ENCODE data around the gene MFF. TPM values are rescaled to one million over a fixed set of nuclear protein-coding genes. Genes with fewer than 3 reads are reported as not detected.
A peak's percentile ranks its signal among the peaks of the same experiment; 100 is the strongest.

The MFF gene
- total RNA-seq, 2 donors from 2014 or later = 86.9 to 141 TPM

DNA sequence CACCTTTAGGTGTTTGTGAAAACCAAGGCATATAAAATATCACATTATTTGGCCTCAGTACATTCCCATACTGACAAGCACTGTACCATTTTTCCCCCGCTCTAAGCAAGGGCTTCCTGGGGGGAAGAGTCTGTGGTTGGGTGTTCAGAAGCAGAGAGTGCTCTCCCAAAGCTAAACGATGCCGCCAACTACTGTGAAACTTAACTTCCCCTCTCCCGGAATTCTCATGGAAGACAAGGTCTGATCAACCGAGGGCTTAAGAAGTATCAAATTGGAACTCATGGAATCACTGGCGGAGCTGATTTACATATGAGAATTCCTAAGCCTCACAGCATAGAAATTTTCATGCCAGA lies 433 bp upstream of the MFF start:
- TF ChIP-seq POLR2A (IDR thresholded peaks at IDR 0.05) (no peak), CTCF (IDR thresholded peaks at IDR 0.05) (no peak)
- no peaks in the 10 kb centered on the region for H3K36me3 ChIP-seq (replicated peaks in 1 of 2; ENCODE audit: insufficient read depth in 1 of 2, low read depth in 2 of 2)
- no peaks in the 10 kb centered on the region for H3K27me3 ChIP-seq
- ATAC-seq (peak; percentile 31), DNase-seq (peak in 2 of 4 donors; percentile 13 to 18)
- intact Hi-C loops (cut with DNase I) = no loop called here
- no peaks in the 10 kb centered on the region for H3K9me3 ChIP-seq
- WGBS, 2 donors = 6 to 11% methylated on average over 5 to 6 of the region's 6 CpGs
- H3K27ac ChIP-seq = peak overlapping the region; percentile 83 to 97 (median 93)
- H3K4me3 ChIP-seq = peak overlapping the region; percentile 93 to 99
- peaks cover 17% of the 10 kb centered on the region for H3K4me1 ChIP-seq

DNA sequence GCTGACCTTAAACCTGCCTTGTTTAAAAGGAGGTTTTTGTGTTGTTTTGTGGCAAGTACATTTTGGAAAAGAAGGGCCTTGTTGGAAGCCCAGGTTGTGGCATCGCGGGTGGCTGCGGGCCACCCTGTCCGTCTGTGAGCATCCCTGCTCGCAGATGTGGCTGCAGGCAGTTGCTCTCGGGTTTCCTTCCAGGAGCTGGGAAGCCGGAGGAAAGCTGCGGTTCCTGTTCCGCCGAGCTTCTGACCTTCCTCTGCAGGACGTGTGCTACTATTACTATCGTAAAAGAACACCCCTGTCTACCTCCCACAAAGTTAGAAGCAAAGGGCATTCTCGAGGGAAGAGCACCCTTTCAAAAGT lies 766 bp downstream of the MFF start:
- Histone ChIP-seq H3K36me3 (replicated peaks in 1 of 2; ENCODE audit: insufficient read depth in 1 of 2, low read depth in 2 of 2) (peaks cover 0 to 4% of the 10 kb centered on the region in 2 donors), H3K27me3 (no peaks in the 10 kb centered on the region), H3K4me3 (peak overlapping the region; percentile 93 to 99), H3K9me3 (no peaks in the 10 kb centered on the region), H3K4me1 (peaks cover 17% of the 10 kb centered on the region), H3K27ac (peak overlapping the region in 3 of 4 donors; percentile 93 to 97 (median 93))
- WGBS, 2 donors = 0% methylated on average over 9 to 13 of the region's 13 CpGs
- ATAC-seq (peak; percentile 10), DNase-seq (peak; percentile 33 to 46 (median 40))
- TF ChIP-seq POLR2A (IDR thresholded peaks at IDR 0.05) (no peak), CTCF (IDR thresholded peaks at IDR 0.05) (no peak)
- intact Hi-C loops (cut with DNase I) = no loop called here

GRCh38 chr2:227326783-227327182 lies 1.7 kb downstream of the MFF start:
- 90 to 93% methylated on average over 6 of the region's 6 CpGs for WGBS, 2 donors
- Histone ChIP-seq H3K27ac (no peak overlapping the region), H3K4me1 (peaks cover 17% of the 10 kb centered on the region), H3K27me3 (no peaks in the 10 kb centered on the region), H3K36me3 (replicated peaks in 1 of 2; ENCODE audit: insufficient read depth in 1 of 2, low read depth in 2 of 2) (peaks cover 0 to 4% of the 10 kb centered on the region in 2 donors), H3K9me3 (no peaks in the 10 kb centered on the region), H3K4me3 (no peak overlapping the region)
- DNase-seq (no peak), ATAC-seq (no peak)
- no peak for TF ChIP-seq POLR2A (IDR thresholded peaks at IDR 0.05)
- intact Hi-C loops (cut with DNase I) = no loop called here

GRCh38 chr2:227335713-227336112 lies 10.7 kb downstream of the MFF start:
- H3K27ac ChIP-seq = no peak overlapping the region
- intact Hi-C loops (cut with DNase I) = no loop called here
- ATAC-seq (no peak), DNase-seq (no peak)
- WGBS, 2 donors = 79 to 85% methylated on average over 1 of the region's 1 CpG
- peaks cover 12% of the 10 kb centered on the region for H3K4me1 ChIP-seq
- no peaks in the 10 kb centered on the region for H3K9me3 ChIP-seq
- H3K4me3 ChIP-seq = no peak overlapping the region
- TF ChIP-seq POLR2A (IDR thresholded peaks at IDR 0.05) = no peak
- TF ChIP-seq CTCF (IDR thresholded peaks at IDR 0.05) = no peak
- no peaks in the 10 kb centered on the region for H3K27me3 ChIP-seq
- peaks cover 2 to 5% of the 10 kb centered on the region in 2 donors for H3K36me3 ChIP-seq (replicated peaks in 1 of 2; ENCODE audit: insufficient read depth in 1 of 2, low read depth in 2 of 2)

GRCh38 chr2:227337442-227337841 lies 12.4 kb downstream of the MFF start:
- DNase-seq (no peak), ATAC-seq (no peak)
- no peak overlapping the region for H3K4me3 ChIP-seq
- peaks cover 12% of the 10 kb centered on the region for H3K4me1 ChIP-seq
- no peak overlapping the region for H3K27ac ChIP-seq
- no peak for TF ChIP-seq CTCF (IDR thresholded peaks at IDR 0.05)
- TF ChIP-seq POLR2A (IDR thresholded peaks at IDR 0.05) = no peak
- no peaks in the 10 kb centered on the region for H3K9me3 ChIP-seq
- no peaks in the 10 kb centered on the region for H3K27me3 ChIP-seq
- intact Hi-C loops (cut with DNase I) = no loop called here
- 96 to 97% methylated on average over 2 of the region's 2 CpGs for WGBS, 2 donors
- peaks cover 2 to 5% of the 10 kb centered on the region in 2 donors for H3K36me3 ChIP-seq (replicated peaks in 1 of 2; ENCODE audit: insufficient read depth in 1 of 2, low read depth in 2 of 2)

Measured in body of pancreas (tissue), 4 donors.